ENCODE measurements around the gene ATF4.

DNA sequence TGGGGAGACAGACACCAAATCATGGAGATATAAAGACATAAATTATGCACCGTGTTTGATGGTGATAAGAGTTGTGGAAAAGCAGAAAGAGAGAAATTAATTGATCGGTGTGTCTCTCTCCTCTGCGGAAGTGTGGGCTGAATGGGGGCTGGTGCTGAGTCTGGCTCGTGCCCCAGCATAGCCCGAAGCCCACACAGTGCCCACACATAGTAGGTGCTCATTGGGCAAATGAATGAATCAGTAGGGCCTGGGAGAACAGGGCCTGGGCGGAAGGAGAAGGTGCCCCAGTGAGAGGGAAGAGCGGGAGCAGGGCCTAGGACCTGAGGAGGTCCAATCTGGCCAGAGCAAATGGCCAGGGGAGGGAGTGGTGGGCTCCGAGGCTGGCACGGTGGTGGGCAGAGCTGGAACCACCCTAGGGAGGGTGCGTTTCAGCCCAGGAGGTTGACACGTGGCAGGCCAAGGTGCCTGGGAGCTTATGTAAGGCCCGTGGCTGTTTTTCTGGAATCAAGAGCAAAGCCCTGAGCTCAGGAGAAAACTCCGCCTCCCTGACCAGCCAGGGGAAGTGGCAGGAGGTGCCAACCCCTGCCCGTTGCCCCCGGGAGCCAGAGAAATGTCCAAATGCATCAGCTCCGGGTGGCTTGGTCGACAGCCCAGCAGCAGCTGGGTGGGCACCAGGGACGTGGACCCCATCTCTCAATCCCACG is 48.1 kb downstream of the ATF4 start:
- no peak for TF ChIP-seq EP300 (IDR thresholded peaks at IDR 0.05)
- TF ChIP-seq, protein P1, sequence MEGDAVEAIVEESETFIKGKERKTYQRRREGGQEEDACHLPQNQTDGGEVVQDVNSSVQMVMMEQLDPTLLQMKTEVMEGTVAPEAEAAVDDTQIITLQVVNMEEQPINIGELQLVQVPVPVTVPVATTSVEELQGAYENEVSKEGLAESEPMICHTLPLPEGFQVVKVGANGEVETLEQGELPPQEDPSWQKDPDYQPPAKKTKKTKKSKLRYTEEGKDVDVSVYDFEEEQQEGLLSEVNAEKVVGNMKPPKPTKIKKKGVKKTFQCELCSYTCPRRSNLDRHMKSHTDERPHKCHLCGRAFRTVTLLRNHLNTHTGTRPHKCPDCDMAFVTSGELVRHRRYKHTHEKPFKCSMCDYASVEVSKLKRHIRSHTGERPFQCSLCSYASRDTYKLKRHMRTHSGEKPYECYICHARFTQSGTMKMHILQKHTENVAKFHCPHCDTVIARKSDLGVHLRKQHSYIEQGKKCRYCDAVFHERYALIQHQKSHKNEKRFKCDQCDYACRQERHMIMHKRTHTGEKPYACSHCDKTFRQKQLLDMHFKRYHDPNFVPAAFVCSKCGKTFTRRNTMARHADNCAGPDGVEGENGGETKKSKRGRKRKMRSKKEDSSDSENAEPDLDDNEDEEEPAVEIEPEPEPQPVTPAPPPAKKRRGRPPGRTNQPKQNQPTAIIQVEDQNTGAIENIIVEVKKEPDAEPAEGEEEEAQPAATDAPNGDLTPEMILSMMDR (IDR thresholded peaks at IDR 0.05): no peak

Measured in ovary (tissue), 3 donors.